Neuronal stem cell (in vitro differentiated cells): Measurements from ENCODE around the gene CHST8.

Source experiments
- DNase-seq: peaks from one replicate; pipeline ENCODE4 v3.0.0-alpha.2; 2013; ENCODE audit warnings: low spot score
- H2AFZ ChIP-seq: one replicate; pipeline ENCODE4 v1.6.1; 2013; ENCODE audit warnings: mild to moderate bottlenecking, low read length, inconsistent platforms
- H2AK5ac ChIP-seq: 2 replicates; pipeline ENCODE4 v1.6.1; 2013; ENCODE audit warnings: low read depth, mild to moderate bottlenecking, inconsistent platforms, low read length, moderate library complexity, mixed read lengths
- H2BK120ac ChIP-seq: 2 replicates; pipeline ENCODE4 v1.6.1; 2013; ENCODE audit warnings: low read depth, mild to moderate bottlenecking, inconsistent platforms, low read length, moderate library complexity, mixed read lengths
- H2BK12ac ChIP-seq: one replicate; pipeline ENCODE4 v1.6.1; 2013; ENCODE audit warnings: low read length, inconsistent platforms
- H2BK15ac ChIP-seq: 2 replicates; pipeline ENCODE4 v1.6.1; 2013; ENCODE audit warnings: mild to moderate bottlenecking, low read length, inconsistent platforms, mixed read lengths
- H2BK5ac ChIP-seq: one replicate; pipeline ENCODE4 v1.6.1; 2013; ENCODE audit warnings: inconsistent platforms, mild to moderate bottlenecking, low read length, moderate library complexity
- H3K14ac ChIP-seq: one replicate; pipeline ENCODE4 v1.6.1; 2013; ENCODE audit warnings: low read length, inconsistent platforms
- H3K18ac ChIP-seq: 2 replicates; pipeline ENCODE4 v1.6.1; 2013; ENCODE audit warnings: low read length, inconsistent platforms
- H3K23ac ChIP-seq: 2 replicates; pipeline ENCODE4 v1.6.1; 2013; ENCODE audit warnings: low read depth, mild to moderate bottlenecking, mixed read lengths, low read length, inconsistent platforms; ENCODE audit not compliant: poor library complexity
- H3K27ac ChIP-seq: replicated peaks from 3 replicates; pipeline ENCODE4 v1.5.1; 2013; ENCODE audit warnings: low read length, inconsistent platforms
- H3K27me3 ChIP-seq, 3 experiments: 2 replicates each; pipeline ENCODE4 v1.6.1; 2013; ENCODE audit warnings: low read length in 3 of 3, mild to moderate bottlenecking in 2 of 3, inconsistent platforms in 1 of 3, low read depth in 1 of 3, mixed read lengths in 1 of 3, moderate library complexity in 1 of 3; ENCODE audit not compliant: control insufficient read depth in 3 of 3, insufficient read depth in 3 of 3
- H3K36me3 ChIP-seq, 2 donors: replicated peaks in 1 of 2; 2 replicates each; pipeline ENCODE4 v1.6.1; 2013; ENCODE audit warnings: low read length in 2 of 2; ENCODE audit not compliant: control insufficient read depth in 2 of 2, insufficient read depth in 2 of 2
- H3K4ac ChIP-seq: 2 replicates; pipeline ENCODE4 v1.6.1; 2013; ENCODE audit warnings: inconsistent platforms, mild to moderate bottlenecking, low read length, moderate library complexity
- H3K4me1 ChIP-seq, 2 donors: 1 replicate in 1 of 2; 2 replicates in 1 of 2; pipeline ENCODE4 v1.6.1; 2013; ENCODE audit warnings: low read length in 2 of 2, low read depth in 1 of 2; ENCODE audit not compliant: control insufficient read depth in 2 of 2, insufficient read depth in 1 of 2
- H3K4me2 ChIP-seq: one replicate; pipeline ENCODE4 v1.6.1; 2013; ENCODE audit warnings: mild to moderate bottlenecking, low read length, inconsistent platforms; ENCODE audit not compliant: insufficient read depth, poor library complexity, severe bottlenecking
- H3K4me3 ChIP-seq, 2 donors: 2 replicates each; pipeline ENCODE4 v1.5.1; 2013; ENCODE audit warnings: low read length in 2 of 2, mild to moderate bottlenecking in 2 of 2, inconsistent platforms in 1 of 2, moderate library complexity in 1 of 2
- H3K79me1 ChIP-seq: one replicate; pipeline ENCODE4 v1.6.1; 2013; ENCODE audit warnings: low read depth, mild to moderate bottlenecking, inconsistent platforms, low read length, moderate library complexity
- H3K9ac ChIP-seq: one replicate; pipeline ENCODE4 v1.6.1; 2013; ENCODE audit warnings: mild to moderate bottlenecking, low read depth, low read length, inconsistent platforms; ENCODE audit not compliant: poor library complexity
- H3K9me3 ChIP-seq, 2 donors: replicated peaks in 1 of 2; 2 replicates each; pipeline versions ENCODE3 to v1.6.1; 2013; ENCODE audit warnings: low read length in 2 of 2, mild to moderate bottlenecking in 2 of 2, inconsistent platforms in 1 of 2, low read depth in 1 of 2, mixed read lengths in 1 of 2, moderate library complexity in 1 of 2; ENCODE audit not compliant: control insufficient read depth in 2 of 2, insufficient read depth in 1 of 2
- H4K8ac ChIP-seq: one replicate; pipeline ENCODE4 v1.6.1; 2013; ENCODE audit warnings: low read depth, mild to moderate bottlenecking, inconsistent platforms, low read length, moderate library complexity
- H4K91ac ChIP-seq: one replicate; pipeline ENCODE4 v1.6.1; 2013; ENCODE audit warnings: low read length, low read depth, mild to moderate bottlenecking, inconsistent platforms; ENCODE audit not compliant: poor library complexity
- WGBS, 2 donors: extraction: QIAGEN DNeasy Blood & Tissue Kit; methylation state at CpG; one replicate each; pipeline ENCODE4 v1.1.7; 2013; ENCODE audit warnings: missing lambda C conversion rate in 2 of 2, mixed read lengths in 1 of 2; ENCODE audit not compliant: insufficient read length in 2 of 2, insufficient replicate concordance in 1 of 2; ENCODE audit errors: extremely low coverage in 2 of 2; 5-methylcytosine and 5-hydroxymethylcytosine counted together

The CHST8 gene

GRCh38 chr19:33700408-33701013 is 78.8 kb downstream of the CHST8 start:
- WGBS, 2 donors, result no CpG with 5 or more reads among the region's 8 CpGs
- Histone ChIP-seq H3K27ac (no peak overlapping the region), H3K36me3 (no peaks in the 10 kb centered on the region), H2BK120ac (no peak overlapping the region), H3K9me3 (no peaks in the 10 kb centered on the region), H4K8ac (no peak overlapping the region), H3K79me1 (no peaks in the 10 kb centered on the region), H3K18ac (no peak overlapping the region), H3K27me3 (no peaks in the 10 kb centered on the region), H3K4me2 (no peak overlapping the region), H2BK15ac (no peak overlapping the region), H3K4ac (no peak overlapping the region), H3K4me3 (no peak overlapping the region), H2AFZ (no peak overlapping the region), H3K4me1 (no peaks in the 10 kb centered on the region), H2BK5ac (no peak overlapping the region), H2AK5ac (no peak overlapping the region), H3K23ac (no peak overlapping the region), H3K9ac (no peak overlapping the region), H4K91ac (no peak overlapping the region), H3K14ac (no peak overlapping the region), H2BK12ac (no peak overlapping the region)
- no peak for DNase-seq

- Histone ChIP-seq H2BK5ac (no peak overlapping the region), H3K4ac (no peak overlapping the region)
- WGBS, 2 donors, result no CpG with 5 or more reads among the region's 8 CpGs
These were observed 79.8 kb downstream of the CHST8 start for GRCh38 chr19:33701565-33701964.

GRCh38 chr19:33702606-33703437 is 81.1 kb downstream of the CHST8 start:
- Histone ChIP-seq H2BK120ac (no peak overlapping the region), H3K79me1 (no peaks in the 10 kb centered on the region), H2BK5ac (peak overlapping the region; percentile 71), H3K4me3 (no peak overlapping the region), H3K9ac (no peak overlapping the region), H2AK5ac (peak overlapping the region; percentile 81), H3K27ac (no peak overlapping the region), H2BK12ac (no peak overlapping the region), H3K18ac (peak overlapping the region; percentile 19), H3K4me1 (no peaks in the 10 kb centered on the region), H3K14ac (peak overlapping the region; percentile 31), H3K23ac (no peak overlapping the region), H4K8ac (no peak overlapping the region), H3K4ac (no peak overlapping the region), H3K4me2 (no peak overlapping the region), H3K27me3 (no peaks in the 10 kb centered on the region), H2BK15ac (no peak overlapping the region), H3K36me3 (no peaks in the 10 kb centered on the region), H4K91ac (no peak overlapping the region), H3K9me3 (no peaks in the 10 kb centered on the region), H2AFZ (no peak overlapping the region)
- WGBS, 2 donors, result no CpG with 5 or more reads among the region's 21 CpGs
- DNase-seq, result no peak

More at GRCh38 chr19:33701565-33701964, 79.8 kb downstream of the CHST8 start:
- H2AK5ac ChIP-seq, result no peak overlapping the region
- no peak overlapping the region for H3K27ac ChIP-seq
- no peaks in the 10 kb centered on the region for H3K36me3 ChIP-seq
- H3K27me3 ChIP-seq, result no peaks in the 10 kb centered on the region
- no peak overlapping the region for H3K23ac ChIP-seq
- no peaks in the 10 kb centered on the region for H3K79me1 ChIP-seq
- H3K4me3 ChIP-seq, result no peak overlapping the region
- no peak overlapping the region for H4K91ac ChIP-seq
- no peak overlapping the region for H3K18ac ChIP-seq
- H2BK15ac ChIP-seq, result no peak overlapping the region
- no peak for DNase-seq
- no peak overlapping the region for H2AFZ ChIP-seq
- no peak overlapping the region for H4K8ac ChIP-seq
- H3K4me2 ChIP-seq, result no peak overlapping the region
- no peaks in the 10 kb centered on the region for H3K9me3 ChIP-seq
- H2BK12ac ChIP-seq, result no peak overlapping the region
- H3K4me1 ChIP-seq, result no peaks in the 10 kb centered on the region
- H3K14ac ChIP-seq, result no peak overlapping the region
- no peak overlapping the region for H3K9ac ChIP-seq
- no peak overlapping the region for H2BK120ac ChIP-seq

GRCh38 chr19:33703438-33703750 is 81.6 kb downstream of the CHST8 start:
- Histone ChIP-seq H2BK12ac (no peak overlapping the region), H2BK5ac (no peak overlapping the region), H4K91ac (no peak overlapping the region), H2BK15ac (no peak overlapping the region), H2AK5ac (peak overlapping the region; percentile 81), H3K23ac (no peak overlapping the region), H3K4me2 (no peak overlapping the region), H3K36me3 (no peaks in the 10 kb centered on the region), H3K79me1 (no peaks in the 10 kb centered on the region), H3K4ac (no peak overlapping the region), H3K14ac (no peak overlapping the region), H3K27ac (no peak overlapping the region), H3K18ac (no peak overlapping the region), H3K4me3 (no peak overlapping the region), H2AFZ (no peak overlapping the region), H2BK120ac (no peak overlapping the region), H3K27me3 (no peaks in the 10 kb centered on the region), H3K4me1 (no peaks in the 10 kb centered on the region), H4K8ac (no peak overlapping the region), H3K9ac (no peak overlapping the region), H3K9me3 (no peaks in the 10 kb centered on the region)
- no CpG with 5 or more reads among the region's 11 CpGs for WGBS, 2 donors
- no peak for DNase-seq
